HepG2 (cell line): ENCODE data around the gene NDUFB11. TPM values are rescaled to one million over a fixed set of nuclear protein-coding genes. Genes with fewer than 3 reads are reported as not detected.

Experiments used
- ARID5B ChIP-seq: IDR thresholded peaks from 2 replicates; pipeline ENCODE4 v1.4.0; 2020; ENCODE audit warnings: mild to moderate bottlenecking, missing genetic modification reagents
- BATF2 ChIP-seq: sonication (generic); formaldehyde crosslinking; IDR thresholded peaks from 2 replicates; pipeline ENCODE4 v1.8.0; 2022; ENCODE audit warnings: mild to moderate bottlenecking, missing genetic modification reagents, moderate library complexity
- CEBPB ChIP-seq: IDR thresholded peaks from 2 replicates; pipeline ENCODE4 v1.6.1; 2011; ENCODE audit warnings: low read depth, low read length, improper control_type of control experiment, borderline replicate concordance
- DBP ChIP-seq: sonication (generic); formaldehyde crosslinking; IDR thresholded peaks from 2 replicates; pipeline ENCODE4 v1.4.0; 2020; ENCODE audit warnings: missing genetic modification reagents; ENCODE audit errors: not compliant biosample characterization
- DR1 ChIP-seq: sonication (generic); formaldehyde crosslinking; IDR thresholded peaks from 2 replicates; pipeline ENCODE4 v1.8.0; 2021; ENCODE audit warnings: mild to moderate bottlenecking, missing genetic modification reagents, inconsistent platforms
- FIP1L1 ChIP-seq: fragments of 200-400 bp; formaldehyde crosslinking; IDR thresholded peaks from 2 replicates; pipeline ENCODE4 v1.6.1; 2018; ENCODE audit warnings: low read depth, mild to moderate bottlenecking, low read length, moderate library complexity, borderline replicate concordance; ENCODE audit not compliant: insufficient read depth
- MAFK ChIP-seq, 2 experiments: IDR thresholded peaks in 1 of 2; conservative IDR thresholded peaks in 1 of 2; 2 replicates each; pipeline ENCODE4 v1.6.1; 2011; ENCODE audit warnings: improper control_type of control experiment in 2 of 2, low read length in 2 of 2
- MIER3 ChIP-seq: IDR thresholded peaks from 2 replicates; pipeline ENCODE4 v1.6.1; 2016; ENCODE audit warnings: missing compliant biosample characterization, borderline replicate concordance
- MXD4 ChIP-seq: IDR thresholded peaks from 2 replicates; pipeline ENCODE4 v1.6.1; 2016; ENCODE audit warnings: mild to moderate bottlenecking, missing biosample characterization, missing genetic modification reagents
- PHF5A ChIP-seq: IDR thresholded peaks from one replicate; pipeline ENCODE4 v1.6.1; 2018; ENCODE audit warnings: low read depth, missing genetic modification reagents; ENCODE audit not compliant: unreplicated experiment
- PHF8 ChIP-seq: sonication (generic); formaldehyde crosslinking; IDR thresholded peaks from 2 replicates; pipeline ENCODE4 v1.5.0; 2020; ENCODE audit warnings: missing genetic modification reagents
- RCOR2 ChIP-seq: IDR thresholded peaks from 2 replicates; pipeline ENCODE4 v1.6.1; 2016; ENCODE audit warnings: missing biosample characterization, missing genetic modification reagents
- SMC3 ChIP-seq: IDR thresholded peaks from 2 replicates; pipeline ENCODE4 v1.6.1; 2011; ENCODE audit warnings: low read length, improper control_type of control experiment
- SP5 ChIP-seq: IDR thresholded peaks from 2 replicates; pipeline ENCODE4 v1.6.1; 2016; ENCODE audit warnings: low read depth, borderline replicate concordance
- TFAP4 ChIP-seq: sonication (generic); IDR thresholded peaks from 2 replicates; pipeline ENCODE4 v1.6.1; 2016; ENCODE audit warnings: low read depth, borderline replicate concordance
- ZNF512 ChIP-seq: sonication (generic); formaldehyde crosslinking; IDR thresholded peaks from 2 replicates; pipeline ENCODE4 v1.4.0; 2020; ENCODE audit warnings: mild to moderate bottlenecking, missing genetic modification reagents
- ZNF639 ChIP-seq: conservative IDR thresholded peaks from 2 replicates; pipeline ENCODE4 v1.6.1; 2018; ENCODE audit warnings: missing genetic modification reagents
- ZNF660 ChIP-seq: sonication (generic); formaldehyde crosslinking; IDR thresholded peaks from 2 replicates; pipeline ENCODE4 v1.5.1; 2020; ENCODE audit warnings: mild to moderate bottlenecking, low read depth, missing genetic modification reagents, borderline replicate concordance
- ZNF775 ChIP-seq: sonication (generic); formaldehyde crosslinking; IDR thresholded peaks from 2 replicates; pipeline ENCODE4 v1.4.0; 2020; ENCODE audit warnings: missing genetic modification reagents, mild to moderate bottlenecking, moderate library complexity, borderline replicate concordance
- ZNF780A ChIP-seq: sonication (generic); formaldehyde crosslinking; IDR thresholded peaks from 2 replicates; pipeline ENCODE4 v1.8.0; 2022; ENCODE audit warnings: mild to moderate bottlenecking, missing genetic modification reagents, moderate library complexity
- ZNF792 ChIP-seq: IDR thresholded peaks from 2 replicates; pipeline ENCODE4 v1.6.1; 2016
- polyA plus RNA-seq, 8 experiments: library from polyadenylated mRNA; depleted of rRNA in 3 of 8; stranded (reverse) in 7 of 8; unstranded in 1 of 8; fragments of >200 nt; fragmentation: Illumina TruSeq in 4 of 8; extraction: Trizol in 4 of 8; gene quantifications; 2 replicates each; pipeline versions ENCODE4 v1.2.1 to v1.2.3, GENCODE V29; 2011 to 2016; ENCODE audit warnings: low read depth in 4 of 8, missing spikeins in 1 of 8, mixed read lengths in 1 of 8; ENCODE audit not compliant: insufficient read depth in 1 of 8
- total RNA-seq, 5 experiments: library from RNA; depleted of rRNA; stranded (reverse); fragments of >200 nt; fragmentation: Illumina TruSeq; extraction: Trizol; gene quantifications; 2 replicates each; pipeline ENCODE4 v1.2.3, GENCODE V29; 2016; ENCODE audit warnings: low read depth in 1 of 5

NDUFB11 gene
- total and polyA plus RNA-seq, 2 of the 13 experiments (the other 11 are each of a cell fraction or from before 2014, with no cell fraction given): 46.6 to 100 TPM

GRCh38 chrX:47193475-47194193 lies 49.1 kb upstream of the NDUFB11 start, which contains the start of gene UBA1 (continued):
- no peak for TF ChIP-seq ZNF639
- TF ChIP-seq DBP: no peak
- TF ChIP-seq FIP1L1: no peak
- TF ChIP-seq ARID5B (CRISPR knock-in tag): no peak
- TF ChIP-seq TFAP4: no peak
- no peak for TF ChIP-seq MIER3 (CRISPR knock-in tag)
- no peak for TF ChIP-seq ZNF775 (CRISPR knock-in tag)
- TF ChIP-seq ZNF512 (CRISPR knock-in tag): no peak
- TF ChIP-seq MXD4 (CRISPR knock-in tag): no peak
- TF ChIP-seq ZNF780A (CRISPR knock-in tag): peak; percentile 48; the same call in 1 of the 2 replicates
- 0 out of 2 replicates have a peak, but pooled peaks have one; percentile 44 for TF ChIP-seq DR1
- TF ChIP-seq ZNF792 (CRISPR knock-in tag): no peak
- TF ChIP-seq MAFK (conservative IDR thresholded peaks at IDR 0.05 in 1 of 2, IDR thresholded peaks at IDR 0.05 in 1 of 2; ENCODE audit: low read length in 2 of 2): no peak
- no peak for TF ChIP-seq PHF5A
- no peak for TF ChIP-seq BATF2 (CRISPR knock-in tag)
- no peak for TF ChIP-seq CEBPB
- TF ChIP-seq ZNF660: no peak
- peak; percentile 64 for TF ChIP-seq PHF8 (CRISPR knock-in tag)
- TF ChIP-seq SP5: peak; percentile 18; the same call in 1 of the 2 replicates
- no peak for TF ChIP-seq RCOR2 (CRISPR knock-in tag)
- TF ChIP-seq SMC3: peak; percentile 86
